K562 (cell line): ENCODE measurements around the gene DHDH. TPM values are rescaled to one million over a fixed set of nuclear protein-coding genes. Genes with fewer than 3 reads are reported as not detected.

Experiments
- BCOR ChIP-seq: fragments of 450-650 bp; IDR thresholded peaks from 2 replicates; pipeline ENCODE4 v1.6.1; 2016
- DACH1 ChIP-seq: fragments of 450-650 bp; IDR thresholded peaks from 2 replicates; pipeline ENCODE4 v1.6.1; 2018; ENCODE audit not compliant: partially characterized antibody
- KLF1 ChIP-seq: fragments of 450-650 bp; IDR thresholded peaks from 2 replicates; pipeline ENCODE4 v1.6.1; 2016; ENCODE audit warnings: missing genetic modification characterization, missing compliant biosample characterization
- MXI1 ChIP-seq: IDR thresholded peaks from 2 replicates; pipeline ENCODE4 v1.6.1; 2011; ENCODE audit warnings: low read depth, mild to moderate bottlenecking, improper control_type of control experiment, low read length
- RBM25 ChIP-seq: fragments of 200-400 bp; formaldehyde crosslinking; IDR thresholded peaks from 2 replicates; pipeline ENCODE4 v1.6.1; 2018; ENCODE audit warnings: low read length, low read depth, moderate library complexity; ENCODE audit not compliant: severe bottlenecking
- SMARCA5 ChIP-seq: fragments of 450-650 bp; IDR thresholded peaks from 2 replicates; pipeline ENCODE4 v1.6.1; 2016
- SMARCE1 ChIP-seq: fragments of 450-650 bp; IDR thresholded peaks from 2 replicates; pipeline ENCODE4 v1.7.1; 2016; ENCODE audit warnings: mild to moderate bottlenecking
- ZNF354B ChIP-seq: fragments of 250-450 bp; sonication (Bioruptor Pico); IDR thresholded peaks from 2 replicates; pipeline ENCODE4 v1.4.0; 2020
- ZNF431 ChIP-seq: sonication (generic); formaldehyde crosslinking; IDR thresholded peaks from 2 replicates; pipeline ENCODE4 v1.8.0; 2022; ENCODE audit warnings: mild to moderate bottlenecking, missing genetic modification reagents
- polyA plus RNA-seq, 8 experiments: library from polyadenylated mRNA; depleted of rRNA in 4 of 8; stranded (reverse) in 5 of 8; unstranded in 3 of 8; fragments of >200 nt; fragmentation: Nextera tagmentation in 2 of 8; fragmentation: Illumina TruSeq in 1 of 8; extraction: Ambion mirVana in 2 of 8; extraction: Trizol in 1 of 8; gene quantifications; 2 replicates each; pipeline versions ENCODE4 v1.2.1 to v1.2.3, GENCODE V29; 2011 to 2014; ENCODE audit warnings: inconsistent platforms in 1 of 8, missing spikeins in 1 of 8
- total RNA-seq, 7 experiments: library from RNA; depleted of rRNA in 6 of 7; stranded (reverse); fragments of >200 nt in 6 of 7; fragmentation: Illumina TruSeq in 2 of 7; extraction: Trizol in 2 of 7; gene quantifications; 2 replicates each; pipeline versions ENCODE4 v1.2.1 to v1.2.3, GENCODE V29; 2011 to 2021; ENCODE audit warnings: low replicate concordance in 1 of 7
- TF ChIP-seq, protein P1 (sequence below): fragments of 450-650 bp; formaldehyde crosslinking; IDR thresholded peaks from 2 replicates; pipeline ENCODE4 v1.4.0; 2022; ENCODE audit warnings: missing genetic modification characterization
- TF ChIP-seq, protein P2 (sequence below): fragments of 200-800 bp; sonication (Bioruptor generic); IDR thresholded peaks from 2 replicates; pipeline ENCODE4 v1.6.1; 2017; ENCODE audit warnings: missing genetic modification characterization, missing compliant biosample characterization
- TF ChIP-seq, protein P3 (sequence below), 2 experiments: fragments of 450-650 bp in 1 of 2; sonication (generic) in 1 of 2; formaldehyde crosslinking in 1 of 2; IDR thresholded peaks; 2 replicates each; pipeline versions ENCODE4 v1.7.1 to v1.9.0; 2016 to 2022; ENCODE audit warnings: inconsistent platforms in 1 of 2, mild to moderate bottlenecking in 1 of 2, missing genetic modification reagents in 1 of 2
- TF ChIP-seq, protein P4 (sequence below): fragments of 250-450 bp; sonication (Bioruptor Pico); IDR thresholded peaks from 2 replicates; pipeline ENCODE4 v1.5.0; 2020; ENCODE audit warnings: mild to moderate bottlenecking, borderline replicate concordance

DHDH gene
- total and polyA plus RNA-seq, 9 of the 15 experiments (the other 6 are each of a cell fraction or from before 2014, with no cell fraction given) = 0.37 to 1.9 (median 0.87) TPM

DNA sequence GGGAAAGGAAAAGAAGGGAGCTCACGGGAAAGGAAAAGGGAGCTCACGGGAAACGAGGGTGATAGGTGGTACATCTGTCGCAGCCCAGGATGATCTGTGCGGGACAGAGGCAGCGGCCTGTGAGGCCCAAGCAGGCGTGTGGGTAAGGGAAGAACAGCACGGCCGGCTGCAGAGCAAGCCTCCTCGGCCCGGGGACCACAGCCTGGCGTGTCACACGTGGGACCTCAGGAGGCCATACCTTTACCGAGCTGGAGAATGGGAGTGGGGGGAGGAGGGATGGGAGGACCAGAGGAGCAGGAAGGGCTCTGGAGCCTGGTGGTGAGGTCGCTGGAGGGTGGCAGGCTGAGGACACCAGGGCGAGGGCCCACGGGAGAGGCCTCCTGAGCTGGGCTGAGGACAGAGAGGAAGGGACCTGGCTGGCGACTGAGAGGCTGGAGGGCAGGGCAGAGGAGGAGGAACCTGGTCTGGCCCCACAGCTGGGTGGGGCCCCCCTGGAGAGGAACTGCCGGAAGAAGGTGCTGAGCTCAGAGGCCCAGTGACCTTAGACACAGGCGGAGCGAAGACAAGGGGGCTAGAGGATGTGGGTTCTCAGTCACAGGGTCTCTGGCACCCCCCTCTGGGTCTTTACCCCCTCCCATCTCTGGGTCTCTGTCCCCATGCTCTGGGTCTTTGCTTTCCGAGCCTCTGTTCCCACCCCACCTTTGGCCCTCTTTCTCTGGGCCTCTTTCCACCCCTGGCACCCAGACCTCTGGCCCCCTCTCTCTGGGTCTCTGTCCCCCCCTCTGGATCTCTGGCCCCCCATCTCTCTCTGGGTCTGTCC is 28.7 kb downstream of the DHDH start (continued):
- TF ChIP-seq, protein P1, sequence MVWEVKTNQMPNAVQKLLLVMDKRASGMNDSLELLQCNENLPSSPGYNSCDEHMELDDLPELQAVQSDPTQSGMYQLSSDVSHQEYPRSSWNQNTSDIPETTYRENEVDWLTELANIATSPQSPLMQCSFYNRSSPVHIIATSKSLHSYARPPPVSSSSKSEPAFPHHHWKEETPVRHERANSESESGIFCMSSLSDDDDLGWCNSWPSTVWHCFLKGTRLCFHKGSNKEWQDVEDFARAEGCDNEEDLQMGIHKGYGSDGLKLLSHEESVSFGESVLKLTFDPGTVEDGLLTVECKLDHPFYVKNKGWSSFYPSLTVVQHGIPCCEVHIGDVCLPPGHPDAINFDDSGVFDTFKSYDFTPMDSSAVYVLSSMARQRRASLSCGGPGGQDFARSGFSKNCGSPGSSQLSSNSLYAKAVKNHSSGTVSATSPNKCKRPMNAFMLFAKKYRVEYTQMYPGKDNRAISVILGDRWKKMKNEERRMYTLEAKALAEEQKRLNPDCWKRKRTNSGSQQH (CRISPR knock-in tag) = peak; percentile 92
- peak; percentile 37; the same call in 1 of the 2 replicates for TF ChIP-seq BCOR
- 0 out of 2 replicates have a peak, but pooled peaks have one; percentile 26 for TF ChIP-seq MXI1
- TF ChIP-seq KLF1 (tag) = peak; percentile 73
- TF ChIP-seq SMARCE1 = peak; percentile 44; the same call in 1 of the 2 replicates
- TF ChIP-seq, protein P2, sequence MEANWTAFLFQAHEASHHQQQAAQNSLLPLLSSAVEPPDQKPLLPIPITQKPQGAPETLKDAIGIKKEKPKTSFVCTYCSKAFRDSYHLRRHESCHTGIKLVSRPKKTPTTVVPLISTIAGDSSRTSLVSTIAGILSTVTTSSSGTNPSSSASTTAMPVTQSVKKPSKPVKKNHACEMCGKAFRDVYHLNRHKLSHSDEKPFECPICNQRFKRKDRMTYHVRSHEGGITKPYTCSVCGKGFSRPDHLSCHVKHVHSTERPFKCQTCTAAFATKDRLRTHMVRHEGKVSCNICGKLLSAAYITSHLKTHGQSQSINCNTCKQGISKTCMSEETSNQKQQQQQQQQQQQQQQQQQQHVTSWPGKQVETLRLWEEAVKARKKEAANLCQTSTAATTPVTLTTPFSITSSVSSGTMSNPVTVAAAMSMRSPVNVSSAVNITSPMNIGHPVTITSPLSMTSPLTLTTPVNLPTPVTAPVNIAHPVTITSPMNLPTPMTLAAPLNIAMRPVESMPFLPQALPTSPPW (CRISPR knock-in tag) = peak; percentile 92
- TF ChIP-seq DACH1 = peak; percentile 77
- TF ChIP-seq, protein P3, sequence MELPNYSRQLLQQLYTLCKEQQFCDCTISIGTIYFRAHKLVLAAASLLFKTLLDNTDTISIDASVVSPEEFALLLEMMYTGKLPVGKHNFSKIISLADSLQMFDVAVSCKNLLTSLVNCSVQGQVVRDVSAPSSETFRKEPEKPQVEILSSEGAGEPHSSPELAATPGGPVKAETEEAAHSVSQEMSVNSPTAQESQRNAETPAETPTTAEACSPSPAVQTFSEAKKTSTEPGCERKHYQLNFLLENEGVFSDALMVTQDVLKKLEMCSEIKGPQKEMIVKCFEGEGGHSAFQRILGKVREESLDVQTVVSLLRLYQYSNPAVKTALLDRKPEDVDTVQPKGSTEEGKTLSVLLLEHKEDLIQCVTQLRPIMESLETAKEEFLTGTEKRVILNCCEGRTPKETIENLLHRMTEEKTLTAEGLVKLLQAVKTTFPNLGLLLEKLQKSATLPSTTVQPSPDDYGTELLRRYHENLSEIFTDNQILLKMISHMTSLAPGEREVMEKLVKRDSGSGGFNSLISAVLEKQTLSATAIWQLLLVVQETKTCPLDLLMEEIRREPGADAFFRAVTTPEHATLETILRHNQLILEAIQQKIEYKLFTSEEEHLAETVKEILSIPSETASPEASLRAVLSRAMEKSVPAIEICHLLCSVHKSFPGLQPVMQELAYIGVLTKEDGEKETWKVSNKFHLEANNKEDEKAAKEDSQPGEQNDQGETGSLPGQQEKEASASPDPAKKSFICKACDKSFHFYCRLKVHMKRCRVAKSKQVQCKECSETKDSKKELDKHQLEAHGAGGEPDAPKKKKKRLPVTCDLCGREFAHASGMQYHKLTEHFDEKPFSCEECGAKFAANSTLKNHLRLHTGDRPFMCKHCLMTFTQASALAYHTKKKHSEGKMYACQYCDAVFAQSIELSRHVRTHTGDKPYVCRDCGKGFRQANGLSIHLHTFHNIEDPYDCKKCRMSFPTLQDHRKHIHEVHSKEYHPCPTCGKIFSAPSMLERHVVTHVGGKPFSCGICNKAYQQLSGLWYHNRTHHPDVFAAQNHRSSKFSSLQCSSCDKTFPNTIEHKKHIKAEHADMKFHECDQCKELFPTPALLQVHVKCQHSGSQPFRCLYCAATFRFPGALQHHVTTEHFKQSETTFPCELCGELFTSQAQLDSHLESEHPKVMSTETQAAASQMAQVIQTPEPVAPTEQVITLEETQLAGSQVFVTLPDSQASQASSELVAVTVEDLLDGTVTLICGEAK (IDR thresholded peaks at IDR 0.05) = no peak; the same call in none of the 2 replicates
- TF ChIP-seq, protein P3 (CRISPR knock-in tag; IDR thresholded peaks at IDR 0.05) = no peak
- no peak for TF ChIP-seq ZNF354B (CRISPR knock-in tag)
- TF ChIP-seq ZNF431 = 0 out of 2 replicates have a peak, but pooled peaks have one; percentile 63
- TF ChIP-seq SMARCA5 = 0 out of 2 replicates have a peak, but pooled peaks have one; percentile 48
- TF ChIP-seq RBM25 = no peak
- TF ChIP-seq, protein P4, sequence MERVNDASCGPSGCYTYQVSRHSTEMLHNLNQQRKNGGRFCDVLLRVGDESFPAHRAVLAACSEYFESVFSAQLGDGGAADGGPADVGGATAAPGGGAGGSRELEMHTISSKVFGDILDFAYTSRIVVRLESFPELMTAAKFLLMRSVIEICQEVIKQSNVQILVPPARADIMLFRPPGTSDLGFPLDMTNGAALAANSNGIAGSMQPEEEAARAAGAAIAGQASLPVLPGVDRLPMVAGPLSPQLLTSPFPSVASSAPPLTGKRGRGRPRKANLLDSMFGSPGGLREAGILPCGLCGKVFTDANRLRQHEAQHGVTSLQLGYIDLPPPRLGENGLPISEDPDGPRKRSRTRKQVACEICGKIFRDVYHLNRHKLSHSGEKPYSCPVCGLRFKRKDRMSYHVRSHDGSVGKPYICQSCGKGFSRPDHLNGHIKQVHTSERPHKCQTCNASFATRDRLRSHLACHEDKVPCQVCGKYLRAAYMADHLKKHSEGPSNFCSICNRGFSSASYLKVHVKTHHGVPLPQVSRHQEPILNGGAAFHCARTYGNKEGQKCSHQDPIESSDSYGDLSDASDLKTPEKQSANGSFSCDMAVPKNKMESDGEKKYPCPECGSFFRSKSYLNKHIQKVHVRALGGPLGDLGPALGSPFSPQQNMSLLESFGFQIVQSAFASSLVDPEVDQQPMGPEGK (CRISPR knock-in tag) = no peak
